GM18508 (cell line): ENCODE results near the gene SMARCB1.

Experiments used
- ATAC-seq: cut with Tn5 transposase; IDR thresholded peaks from one replicate; pipeline ENCODE4 v1.9.1; 2021; ENCODE audit warnings: moderate number of reproducible peaks; ENCODE audit not compliant: insufficient read depth, unreplicated experiment

The SMARCB1 gene

DNA sequence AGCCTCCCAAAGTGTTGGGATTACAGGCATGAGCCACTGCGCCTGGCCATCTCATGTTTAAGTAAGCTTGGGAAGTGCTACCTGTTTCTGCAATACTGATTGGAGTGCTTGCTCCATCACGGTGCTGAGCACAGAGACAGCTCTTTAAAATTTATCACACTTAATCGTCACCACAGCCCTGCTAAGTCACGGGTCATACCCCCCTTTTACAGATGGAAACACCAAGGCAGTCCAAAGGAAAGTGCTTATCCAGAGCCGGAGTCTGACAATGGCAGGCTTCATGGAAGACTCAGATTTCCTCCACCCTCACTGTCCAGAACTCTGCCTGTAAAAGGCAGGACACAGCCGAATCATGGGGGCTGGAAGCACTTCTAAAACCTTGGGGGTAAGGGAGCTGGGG is 26.7 kb upstream of the SMARCB1 start:
- ATAC-seq: no peak

DNA sequence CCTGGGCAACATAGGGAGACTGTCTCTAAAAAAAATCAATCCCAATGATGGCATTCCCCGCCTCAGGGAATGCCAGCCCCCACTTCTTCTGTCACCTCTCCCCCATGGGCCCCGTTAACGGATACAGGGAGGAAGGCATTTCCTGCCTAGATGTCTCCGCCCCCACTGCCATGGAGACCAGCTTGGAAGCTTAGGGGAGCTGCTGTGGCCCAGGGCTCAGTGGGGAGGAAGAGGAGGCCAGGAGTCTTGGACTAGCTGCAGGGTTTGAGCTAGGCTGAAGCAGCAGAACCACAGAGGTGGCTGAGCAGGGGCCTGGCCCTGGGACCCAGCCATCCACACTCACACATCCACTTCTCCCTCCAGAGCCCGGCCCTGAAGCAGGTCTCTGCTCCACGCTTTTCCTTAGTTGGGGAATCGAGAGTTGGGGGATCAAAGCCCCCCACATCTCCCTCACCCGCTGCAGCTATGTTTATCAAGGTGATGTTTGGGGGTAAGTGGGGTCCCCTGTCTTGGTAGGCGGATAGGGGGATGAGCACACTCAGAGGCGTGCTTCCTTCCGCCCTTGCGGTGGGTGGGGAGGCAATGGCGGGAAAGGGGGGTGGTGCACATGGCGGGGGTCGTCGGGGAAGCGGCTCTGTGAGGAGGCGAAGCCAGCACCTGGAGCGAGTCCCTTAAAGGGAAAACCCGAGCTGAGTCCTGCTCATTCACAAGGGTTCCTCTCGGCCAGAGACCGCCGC is 23.8 kb upstream of the SMARCB1 start, which contains the start of gene C22orf15:
TSS of gene C22orf15 (plus strand) at position 149 of the 737 bp plus-strand sequence. CDS start at position 466, 317 bp downstream.
- ATAC-seq: no peak

GRCh38 chr22:23763579-23763945 is 23.2 kb upstream of the SMARCB1 start:
- no peak for ATAC-seq

DNA sequence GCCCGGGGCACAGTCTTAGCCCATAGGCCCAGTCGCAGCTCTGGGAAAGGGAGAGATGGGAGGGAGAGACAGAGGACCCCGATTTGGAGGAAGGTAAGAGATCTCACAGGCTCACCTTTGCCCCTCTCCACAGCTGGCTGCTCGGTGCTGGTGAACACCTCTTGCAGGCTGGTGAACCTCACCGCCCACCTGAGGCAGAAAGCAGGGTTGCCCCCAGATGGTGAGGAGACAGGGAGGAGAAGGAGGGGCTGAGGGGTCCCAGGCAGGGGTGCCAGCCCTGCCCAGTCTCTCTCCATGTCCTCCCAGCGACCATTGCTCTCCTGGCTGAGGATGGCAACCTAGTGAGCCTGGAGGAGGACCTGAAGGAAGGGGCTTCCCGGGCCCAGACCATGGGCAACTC is 22.8 kb upstream of the SMARCB1 start:
- ATAC-seq: no peak

- no peak for ATAC-seq
These were observed 21.6 kb upstream of the SMARCB1 start for GRCh38 chr22:23764899-23765881.

DNA sequence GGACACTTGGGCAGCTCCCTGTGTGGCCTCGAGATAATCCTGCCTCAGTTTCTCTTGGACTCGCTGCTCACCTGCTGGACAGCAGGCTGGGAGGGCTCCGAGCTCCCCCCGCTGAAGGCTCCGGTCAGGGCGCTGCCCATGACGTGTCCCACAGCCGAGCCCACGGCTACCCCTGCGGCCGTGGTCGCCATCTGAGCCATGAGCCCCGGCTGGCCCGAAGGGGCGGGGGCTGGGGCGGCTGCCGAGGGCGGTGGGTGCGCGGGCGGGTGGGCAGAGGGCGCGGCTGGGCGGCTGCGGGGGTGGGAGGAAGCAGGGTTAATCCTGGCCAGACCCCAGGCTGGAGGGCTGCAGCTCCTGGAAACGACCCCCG is 19.5 kb upstream of the SMARCB1 start:
- no peak for ATAC-seq

DNA sequence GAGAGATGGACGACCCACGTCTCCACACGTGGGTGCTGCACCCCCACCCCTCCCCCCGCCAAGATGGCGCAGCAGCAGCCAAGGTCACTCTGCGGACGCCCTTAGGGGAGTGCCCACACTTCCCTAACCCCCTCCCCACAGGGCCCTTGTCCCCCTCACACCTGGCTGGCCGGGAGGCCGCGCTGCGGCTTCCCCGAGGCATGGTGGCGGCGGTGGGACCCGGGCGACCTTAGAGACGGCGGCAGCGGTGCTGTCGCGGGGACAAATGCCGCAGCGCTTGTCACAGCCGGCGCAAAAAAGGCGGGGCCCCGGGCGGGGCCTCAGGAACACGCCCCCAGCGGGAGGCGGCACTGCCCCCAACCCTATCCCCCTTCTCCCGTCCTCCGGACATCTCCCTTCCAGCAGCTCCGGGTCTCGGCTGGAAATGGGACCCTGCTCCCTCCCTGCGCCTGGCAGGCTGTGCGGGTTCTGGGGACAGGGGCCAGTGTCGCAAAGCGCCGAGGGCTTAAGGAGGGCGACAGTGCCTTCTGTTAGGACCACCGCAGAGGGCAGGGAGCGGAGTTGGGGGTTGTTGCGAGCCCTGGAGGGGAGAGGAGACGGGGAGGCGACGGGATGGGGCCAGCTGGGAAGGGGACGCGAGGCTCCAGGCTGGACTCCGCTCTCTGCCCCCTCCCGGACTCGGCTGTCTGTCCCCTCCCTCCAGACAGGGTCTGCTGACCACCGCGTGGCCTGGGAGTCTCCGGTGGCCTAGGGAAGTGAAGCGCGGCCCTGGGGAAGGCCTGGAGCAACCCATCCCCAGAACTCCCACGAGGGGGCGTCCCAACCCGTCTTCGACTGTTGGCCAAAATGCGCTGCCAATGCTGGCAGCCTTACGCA is 18.9 kb upstream of the SMARCB1 start, which contains the start of gene CHCHD10:
TSS of gene CHCHD10 (minus strand) at position 300 of the 876 bp plus-strand sequence. CDS start at position 202, 98 bp downstream.
- ATAC-seq: no peak

GRCh38 chr22:23769321-23769965 is 17.3 kb upstream of the SMARCB1 start:
- ATAC-seq: no peak

DNA sequence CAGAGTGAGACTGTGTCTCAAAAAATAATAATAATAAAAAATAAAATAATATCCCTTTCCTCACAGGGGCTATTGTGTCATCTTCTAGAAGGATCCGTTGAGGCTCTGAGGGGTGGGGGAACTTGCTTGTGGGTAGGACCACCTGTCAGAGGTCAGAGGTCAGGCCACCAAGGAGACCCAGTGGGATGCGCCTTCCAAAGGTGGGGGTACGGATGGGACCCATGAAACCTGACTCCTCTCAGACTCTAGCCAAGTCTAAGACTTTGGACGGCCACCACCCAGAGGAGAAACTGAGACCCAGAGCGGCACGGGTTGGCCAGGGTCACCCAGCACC is 14.5 kb upstream of the SMARCB1 start:
- no peak for ATAC-seq

- ATAC-seq: no peak
These were observed 13.9 kb upstream of the SMARCB1 start, which contains the start of gene MMP11 for GRCh38 chr22:23772649-23773473. TSS of gene MMP11 (plus strand) at chr22:23772849. CDS start at chr22:23772871, 22 bp downstream.

DNA sequence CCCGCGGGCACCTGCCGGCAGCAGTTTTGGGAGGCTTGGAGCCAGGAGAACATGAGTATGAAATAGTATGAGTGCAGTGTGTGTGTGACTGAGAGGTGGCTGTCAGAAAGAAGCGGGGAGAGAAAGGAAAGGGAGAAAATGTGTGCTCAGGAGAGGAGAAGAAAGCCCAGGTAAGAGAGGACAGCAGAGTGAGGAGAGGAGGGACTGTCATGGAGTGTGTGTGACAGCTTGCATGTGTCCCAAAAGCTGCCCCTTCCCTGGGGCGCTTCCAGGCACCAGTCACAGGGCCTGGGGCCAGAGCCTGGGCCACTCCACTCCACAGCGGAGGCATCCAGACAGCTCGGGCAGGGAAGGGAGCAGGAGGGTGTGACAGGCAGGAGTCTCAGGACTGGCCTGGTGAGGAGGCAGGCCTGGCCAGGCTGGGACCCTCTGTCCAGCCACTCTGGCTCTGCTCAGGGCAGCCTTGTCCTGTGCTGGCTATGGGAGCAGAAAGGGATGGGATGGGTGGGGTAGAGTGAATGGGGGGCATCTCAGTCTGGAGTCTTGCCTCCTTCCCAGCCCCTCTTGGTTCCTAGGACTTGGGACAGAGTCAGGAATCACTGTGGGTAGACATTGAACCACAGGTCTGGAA is 13.2 kb upstream of the SMARCB1 start:
- ATAC-seq: no peak

DNA sequence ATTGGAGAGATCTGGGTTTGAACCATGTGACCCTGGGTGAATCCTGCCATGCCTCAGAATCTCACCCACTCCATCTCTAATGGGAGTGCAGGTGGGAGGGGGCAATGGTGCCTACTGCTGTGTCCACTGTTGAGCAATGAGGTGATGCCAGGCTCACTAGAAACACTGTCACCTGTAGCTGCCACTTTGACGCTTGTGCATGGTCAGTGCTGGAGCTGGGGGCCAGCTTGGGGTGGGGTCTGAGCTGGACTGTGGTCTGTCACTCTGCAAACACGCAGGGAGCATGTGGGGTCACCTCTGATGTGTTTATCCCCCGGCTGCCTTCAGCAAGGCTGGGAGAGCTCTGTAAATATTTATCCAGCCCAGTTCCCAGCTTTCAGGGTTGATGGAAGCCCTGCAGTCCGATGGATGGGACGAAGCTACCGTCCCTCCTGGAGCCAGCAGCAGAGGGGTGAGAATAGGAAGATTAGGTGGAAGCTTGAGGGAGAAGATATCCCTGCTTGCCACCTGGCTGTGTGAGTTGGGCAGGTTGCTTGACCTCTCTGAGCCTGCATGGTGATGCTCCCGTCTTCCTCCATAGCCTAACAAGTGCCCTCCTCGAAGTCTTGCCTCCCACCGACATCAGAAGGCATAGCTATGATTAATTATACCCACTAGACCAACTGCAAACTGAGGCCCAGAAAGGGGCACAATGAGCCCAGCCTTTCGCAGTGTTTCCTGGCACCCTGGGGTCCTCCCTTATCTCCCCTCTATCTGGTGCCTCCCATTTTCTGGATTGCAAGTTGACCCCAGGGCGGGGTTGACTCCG is 12.4 kb upstream of the SMARCB1 start:
- ATAC-seq: no peak

- no peak for ATAC-seq
These were observed 11.8 kb upstream of the SMARCB1 start for GRCh38 chr22:23774922-23775436.

- no peak for ATAC-seq
These were observed 10.9 kb upstream of the SMARCB1 start for GRCh38 chr22:23775779-23776375.

DNA sequence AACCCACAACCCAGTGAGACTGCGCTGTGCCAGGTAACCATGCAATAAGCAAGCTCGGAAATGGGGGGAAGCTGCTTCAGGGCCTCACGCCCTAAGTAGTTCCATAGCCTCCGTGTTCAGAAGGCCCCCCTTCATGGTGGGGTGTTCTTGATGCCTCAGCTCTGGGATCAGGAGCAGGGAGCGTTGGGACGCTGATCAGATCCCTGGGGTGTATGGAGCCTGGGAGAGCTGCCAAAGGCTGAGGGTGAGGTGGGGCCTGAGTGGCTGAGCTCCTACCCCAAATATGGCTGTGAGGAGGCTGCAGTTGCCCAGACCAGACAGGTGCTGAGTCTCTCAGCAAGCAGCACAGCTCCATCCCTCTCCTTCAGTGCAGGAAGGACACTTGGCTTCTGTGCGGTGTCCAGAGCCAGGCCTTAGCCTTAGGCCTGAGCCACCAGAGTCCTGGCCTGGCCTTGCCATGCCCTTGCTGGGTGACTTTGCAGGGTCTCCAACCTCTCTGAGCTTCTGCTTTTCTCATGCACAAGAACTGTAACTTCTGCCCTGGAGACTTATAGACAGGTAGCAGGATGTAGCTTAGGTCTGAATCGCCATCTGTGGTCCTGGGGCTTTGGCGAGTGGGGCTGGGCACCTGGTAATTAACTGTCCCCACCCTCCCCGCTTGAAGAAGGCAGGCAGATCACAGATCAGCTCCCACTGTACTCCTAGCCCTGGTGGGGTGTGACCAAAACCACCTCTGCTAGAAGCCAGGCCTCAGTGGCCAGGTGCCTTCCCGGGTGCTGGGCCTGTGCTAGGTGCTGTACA is 8.8 kb upstream of the SMARCB1 start:
- no peak for ATAC-seq

- no peak for ATAC-seq
These were observed 8.2 kb upstream of the SMARCB1 start for GRCh38 chr22:23778577-23778900.
